ENCODE results near the gene OMG.
"Not testable (repeated sequence)": the region's sequence is repeated elsewhere in the genome, so short reads cannot be mapped to it uniquely, and the experiment has no call there.

OMG gene

DNA sequence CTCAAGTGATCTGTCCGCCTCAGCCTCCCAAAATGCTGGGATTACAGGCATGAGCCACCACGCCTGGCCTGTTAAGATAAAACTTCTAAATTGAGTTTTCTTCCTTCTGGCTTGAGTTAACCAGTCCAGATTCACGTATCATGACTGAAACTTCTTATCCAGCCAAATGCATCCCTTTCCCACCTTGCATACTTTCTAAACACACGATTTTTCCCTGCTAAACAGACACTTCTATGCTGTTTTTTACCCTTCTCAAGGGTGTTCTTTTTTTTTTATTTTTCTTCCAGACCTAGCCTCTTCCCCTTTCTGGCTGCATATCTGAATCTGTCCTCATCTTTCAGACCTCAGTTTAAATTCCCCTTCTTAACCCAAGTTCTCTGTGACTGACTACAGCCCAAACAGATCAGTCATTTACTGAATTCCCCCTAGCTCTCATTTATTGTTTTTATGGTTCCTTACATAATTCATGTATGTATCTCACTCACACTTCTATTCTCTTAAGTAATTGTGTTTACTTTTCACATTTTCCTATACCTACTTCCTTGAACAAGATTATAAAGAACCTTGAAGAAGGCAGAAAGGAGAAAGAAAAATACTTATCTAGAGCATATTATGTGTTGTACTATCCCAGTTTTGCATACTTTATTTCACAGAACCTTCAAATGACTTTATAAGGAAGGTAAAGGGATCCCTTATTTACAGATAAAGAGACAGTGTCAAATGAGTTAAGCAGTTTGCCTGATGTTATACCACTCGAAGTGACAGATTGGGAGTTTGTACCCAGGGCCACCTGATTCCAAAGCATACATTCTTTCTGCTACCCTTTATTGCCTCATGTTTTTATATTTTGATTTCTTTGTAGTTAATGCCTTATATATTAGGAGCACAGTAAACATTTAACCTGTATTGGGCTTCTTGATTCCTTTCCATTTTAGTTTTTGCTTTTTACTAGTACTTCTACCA lies 11.6 kb upstream of the OMG start:
- DNase-seq (ENCODE audit: low read depth, low spot score), result no peak

DNA sequence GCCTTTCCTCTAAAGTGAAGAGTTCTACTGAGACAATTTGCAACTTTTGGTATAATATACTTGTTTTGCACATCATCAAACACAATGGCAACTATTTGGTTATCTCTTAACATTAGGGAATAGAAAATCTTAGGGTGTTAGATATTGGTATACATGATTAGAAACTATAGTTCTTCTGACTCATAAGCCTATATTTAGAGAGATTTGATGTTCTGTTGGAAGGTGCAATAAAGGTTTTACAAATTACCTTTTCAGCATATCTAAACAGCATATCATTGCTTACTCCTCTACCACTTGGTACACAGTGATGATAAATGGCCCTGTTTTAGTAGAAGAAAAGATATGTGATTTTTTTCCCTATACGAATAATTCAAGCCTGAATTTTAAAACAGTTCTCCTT lies 10.6 kb upstream of the OMG start:
- no peak for DNase-seq (ENCODE audit: low read depth, low spot score)

DNA sequence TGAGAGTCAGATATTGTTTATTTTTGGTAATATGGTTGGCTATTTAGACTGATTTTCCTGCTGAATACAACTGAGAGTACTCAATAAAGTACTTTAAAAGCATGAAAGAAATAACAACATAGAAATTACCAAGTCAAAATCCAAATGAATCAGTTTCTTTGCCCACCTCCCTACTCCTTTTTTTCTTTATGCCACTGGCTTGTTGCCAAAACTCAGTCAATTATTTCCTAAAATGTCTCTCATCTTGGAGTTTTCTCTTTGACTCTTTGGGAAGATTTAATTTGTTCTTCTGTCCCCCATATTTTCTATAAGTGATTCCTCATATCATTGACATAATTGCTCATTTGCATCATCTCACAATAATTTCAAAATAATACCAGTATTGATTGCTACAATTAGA lies 2.6 kb upstream of the OMG start:
- no peak for DNase-seq (ENCODE audit: low read depth, low spot score)

DNA sequence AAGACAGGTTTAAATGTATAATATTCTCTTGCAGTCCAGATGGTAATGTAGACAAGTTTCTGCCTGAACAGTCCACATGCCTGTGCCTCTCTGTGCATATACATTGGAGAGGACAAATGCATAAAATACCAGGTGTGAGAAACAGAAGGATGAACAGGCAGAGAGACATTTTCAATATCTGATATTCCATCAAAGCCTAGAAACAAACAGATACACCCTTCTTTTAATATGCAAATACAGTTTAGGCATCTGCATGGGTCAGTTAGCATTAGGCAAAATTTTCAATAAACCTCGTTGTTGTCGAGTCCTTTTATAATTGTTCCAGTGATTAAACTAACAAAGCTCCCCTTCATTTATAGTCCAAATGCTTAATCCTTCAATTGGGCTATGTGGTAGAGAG lies 897 bp downstream of the OMG start:
- DNase-seq (ENCODE audit: low read depth, low spot score), result no peak

DNA sequence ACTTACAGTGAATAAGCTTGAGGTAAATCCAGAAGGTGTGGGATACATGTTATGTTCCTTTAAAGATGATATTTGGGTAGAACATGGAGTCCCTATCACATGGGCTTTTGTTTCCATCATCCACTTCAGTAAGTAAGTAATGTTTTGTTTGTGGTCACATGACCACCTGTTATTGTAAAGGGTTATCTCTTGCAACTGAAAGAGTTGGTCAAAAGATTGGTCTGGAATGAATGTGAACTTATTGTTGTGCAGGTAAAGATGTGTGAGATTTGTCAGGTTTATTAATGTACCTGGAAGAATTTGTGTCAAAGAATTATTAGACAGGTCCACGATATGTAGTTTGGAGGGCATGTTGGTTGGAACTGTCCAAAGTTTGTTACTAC lies 1.6 kb downstream of the OMG start:
- no peak for DNase-seq (ENCODE audit: low read depth, low spot score)

DNA sequence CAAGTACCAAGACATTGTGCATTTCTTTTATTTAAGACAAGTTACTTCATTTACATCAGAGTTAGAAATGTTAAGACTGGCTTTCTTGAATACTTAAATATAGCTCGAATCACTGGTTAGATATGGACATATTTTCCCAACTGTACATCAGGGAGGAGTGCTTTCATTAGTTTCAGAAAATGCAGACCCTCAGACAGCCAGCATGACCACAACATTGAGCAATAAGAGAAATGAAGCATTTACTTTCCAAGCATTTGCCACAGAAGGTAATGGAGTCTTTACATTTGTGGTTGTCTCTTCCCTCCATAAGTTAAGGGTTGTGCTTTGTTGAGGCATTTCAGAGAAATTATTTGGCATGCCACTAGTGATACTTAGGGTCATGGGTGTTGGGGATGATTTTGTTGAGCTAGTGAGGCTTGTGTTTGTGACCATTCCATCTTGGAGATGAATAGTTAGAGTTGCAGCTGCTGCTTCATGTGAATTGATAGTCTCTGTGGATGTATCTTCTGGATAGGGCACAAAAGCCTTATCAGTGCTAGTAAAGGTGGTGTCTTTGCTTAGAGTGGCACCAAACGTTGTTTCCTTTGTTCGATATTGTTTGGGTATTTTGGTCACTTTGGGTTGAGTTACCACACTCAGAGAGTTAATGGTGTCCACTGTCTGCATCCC lies 2.1 kb downstream of the OMG start:
- no peak for DNase-seq (ENCODE audit: low read depth, low spot score)

DNA sequence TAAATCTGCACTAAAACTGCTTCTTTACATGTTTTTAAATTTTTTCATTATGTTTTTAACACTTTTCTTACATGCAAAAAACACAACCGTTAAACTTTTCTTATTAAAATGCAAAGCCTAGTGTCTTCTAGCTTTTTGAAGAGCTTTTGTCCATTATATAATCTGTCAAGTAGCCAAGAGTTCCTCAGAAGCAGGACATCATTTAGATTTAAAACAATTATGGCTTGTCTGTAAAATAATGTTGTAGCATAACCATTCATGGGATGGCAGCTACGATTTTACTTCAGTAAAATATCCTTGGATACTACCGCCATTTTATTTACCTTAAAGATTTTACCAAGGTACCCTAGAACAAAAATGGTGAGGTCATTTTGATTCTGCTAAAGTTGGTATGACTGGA lies 2.8 kb downstream of the OMG start:
- DNase-seq (ENCODE audit: low read depth, low spot score), result no peak

DNA sequence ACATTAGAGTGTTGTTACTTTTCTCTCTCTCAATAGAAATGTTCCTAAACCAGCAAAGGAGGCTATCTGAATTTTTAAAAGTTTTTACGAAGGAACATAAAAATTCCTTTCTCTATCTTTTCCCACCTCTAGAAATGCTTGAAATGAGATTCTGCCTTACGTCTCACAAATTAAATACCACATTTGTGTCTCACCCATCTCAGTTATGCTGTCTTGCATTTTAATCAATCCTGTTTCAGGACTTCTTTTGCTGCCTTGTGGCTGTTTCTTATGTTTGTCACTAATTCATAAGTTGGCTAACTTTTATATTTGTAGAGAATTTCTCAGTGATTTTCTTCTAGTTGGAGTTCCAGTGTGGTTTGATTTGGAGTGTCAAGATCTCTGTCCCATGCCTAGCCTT lies 3.5 kb downstream of the OMG start:
- DNase-seq (ENCODE audit: low read depth, low spot score), result peak; percentile 25

DNA sequence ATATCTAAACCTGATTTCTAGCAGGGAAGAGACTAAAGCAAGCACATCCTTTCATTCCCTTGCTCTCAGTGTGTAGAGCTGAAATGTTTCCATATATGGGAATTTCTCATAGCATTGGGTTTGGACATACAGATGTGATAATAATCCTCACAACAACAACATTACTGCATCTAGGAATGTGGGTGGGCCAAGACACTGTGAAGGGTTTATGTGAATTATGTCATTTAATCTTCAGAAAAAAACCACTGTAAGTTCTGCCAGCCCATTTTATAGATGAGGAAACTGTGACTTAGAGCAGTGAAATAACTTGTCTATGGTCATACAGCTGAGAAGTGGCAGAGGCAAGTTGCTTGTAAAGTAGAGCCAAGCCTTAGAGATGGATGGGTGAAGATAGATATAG lies 5.2 kb downstream of the OMG start:
- no peak for DNase-seq (ENCODE audit: low read depth, low spot score)

DNA sequence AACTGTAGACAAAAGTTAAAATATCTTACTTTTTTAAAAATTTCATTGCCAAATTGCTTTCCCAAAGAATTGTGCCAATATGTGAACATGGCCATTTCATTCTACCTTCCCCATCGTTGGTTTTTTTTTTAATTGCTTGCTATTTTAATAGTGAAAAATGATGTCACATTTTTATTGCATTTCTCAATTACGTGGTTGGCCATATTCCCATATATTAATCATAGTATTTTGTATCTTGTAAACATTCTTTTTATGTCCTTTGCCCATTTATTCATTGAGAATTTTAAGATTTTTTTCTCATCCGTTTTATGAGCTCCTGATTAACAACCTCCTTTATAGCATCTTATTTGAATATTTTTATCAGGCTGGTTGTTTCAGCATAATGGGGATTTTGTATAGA lies 7.2 kb downstream of the OMG start:
- DNase-seq (ENCODE audit: low read depth, low spot score), result no peak

DNA sequence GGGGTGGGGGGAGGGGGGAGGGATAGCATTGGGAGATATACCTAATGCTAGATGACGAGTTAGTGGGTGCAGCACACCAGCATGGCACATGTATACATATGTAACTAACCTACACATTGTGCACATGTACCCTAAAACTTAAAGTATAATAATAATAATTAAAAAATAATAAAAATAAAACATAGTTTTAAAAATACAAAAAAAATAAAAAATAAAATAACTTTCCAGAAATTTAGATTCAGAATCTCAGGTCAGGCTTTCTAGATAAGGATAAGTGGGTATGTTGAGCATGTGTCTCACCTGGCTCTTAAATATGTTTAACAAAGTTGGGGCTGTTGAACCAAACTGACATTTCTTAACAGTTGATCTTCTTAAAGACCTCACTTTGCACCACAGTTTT lies 9.1 kb downstream of the OMG start:
- DNase-seq (ENCODE audit: low read depth, low spot score), result not testable (repeated sequence)

DNA sequence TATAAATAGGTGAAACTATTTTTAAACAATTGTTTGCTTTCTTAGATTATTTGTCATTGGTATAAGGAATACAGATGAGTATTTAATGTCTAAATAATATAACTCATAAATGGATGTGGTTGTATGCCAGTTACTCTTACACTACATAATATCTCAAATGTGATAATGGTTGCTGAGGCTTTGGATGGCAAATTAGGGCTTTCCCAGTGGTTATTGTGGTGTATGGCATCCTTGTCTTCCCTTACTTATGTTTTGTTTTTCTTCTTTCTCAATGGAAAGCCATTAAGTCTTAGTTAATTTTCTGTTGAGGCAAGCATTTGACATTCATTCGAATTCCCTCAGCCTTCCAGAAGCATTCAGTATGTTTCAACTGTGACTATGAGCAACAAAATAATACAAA lies 10.5 kb downstream of the OMG start:
- no peak for DNase-seq (ENCODE audit: low read depth, low spot score)

DNA sequence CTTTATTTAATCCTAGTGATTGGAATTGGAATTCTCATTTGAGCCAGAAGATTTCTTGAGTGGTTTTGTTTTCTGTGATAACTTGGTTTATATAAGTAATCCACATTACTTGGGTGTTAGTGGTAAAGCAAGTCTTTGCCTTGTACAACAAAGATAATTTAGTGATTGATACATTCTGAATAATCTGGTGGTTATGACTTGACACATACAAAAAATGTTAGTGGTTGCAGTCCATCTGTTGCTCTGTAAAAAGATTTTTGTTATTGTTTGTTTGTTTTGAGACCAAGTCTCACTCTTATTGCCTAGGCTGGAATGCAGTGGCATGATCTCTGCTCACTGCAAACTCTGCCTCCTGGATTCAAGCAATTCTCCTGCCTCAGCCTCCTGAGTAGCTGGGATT lies 13.2 kb downstream of the OMG start:
- no peak for DNase-seq (ENCODE audit: low read depth, low spot score)

DNA sequence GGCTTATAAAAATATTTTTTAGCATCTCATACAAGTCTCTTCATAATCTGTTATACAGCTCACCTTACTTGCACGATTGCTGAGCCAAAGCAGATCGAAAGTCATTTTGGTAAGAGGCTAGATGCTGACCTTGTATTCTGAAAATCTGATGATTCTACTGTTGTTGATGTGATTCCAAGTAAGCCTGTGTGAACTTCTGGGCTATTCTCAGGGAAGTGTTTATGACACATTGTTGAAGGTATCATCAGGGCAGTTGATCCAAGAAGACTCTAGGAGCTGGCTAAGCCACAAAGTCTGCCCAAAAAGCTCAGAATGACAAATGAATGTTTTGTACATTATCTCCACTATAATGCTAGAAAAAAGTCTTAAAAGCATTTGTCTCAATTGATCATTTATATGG lies 16.0 kb downstream of the OMG start:
- no peak for DNase-seq (ENCODE audit: low read depth, low spot score)

DNA sequence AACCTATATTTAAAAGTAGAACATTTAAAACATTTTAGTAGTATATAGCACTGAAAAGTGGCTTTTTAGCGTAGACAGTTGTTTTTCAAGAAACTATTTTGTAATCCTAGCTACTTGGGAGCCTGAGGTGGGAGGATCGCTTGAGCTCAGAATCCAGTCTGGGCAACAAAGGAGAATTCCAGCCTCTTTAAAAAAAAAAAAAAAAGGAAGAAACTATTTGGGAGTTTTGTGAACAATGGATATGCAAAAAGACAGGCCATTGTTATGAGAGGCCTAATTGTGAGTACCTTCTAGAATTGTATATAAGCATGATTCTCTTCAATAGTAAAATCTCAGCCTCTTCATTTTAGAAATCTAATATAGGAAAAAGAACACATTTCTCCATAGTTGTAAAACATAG lies 17.6 kb downstream of the OMG start:
- DNase-seq (ENCODE audit: low read depth, low spot score), result no peak

DNA sequence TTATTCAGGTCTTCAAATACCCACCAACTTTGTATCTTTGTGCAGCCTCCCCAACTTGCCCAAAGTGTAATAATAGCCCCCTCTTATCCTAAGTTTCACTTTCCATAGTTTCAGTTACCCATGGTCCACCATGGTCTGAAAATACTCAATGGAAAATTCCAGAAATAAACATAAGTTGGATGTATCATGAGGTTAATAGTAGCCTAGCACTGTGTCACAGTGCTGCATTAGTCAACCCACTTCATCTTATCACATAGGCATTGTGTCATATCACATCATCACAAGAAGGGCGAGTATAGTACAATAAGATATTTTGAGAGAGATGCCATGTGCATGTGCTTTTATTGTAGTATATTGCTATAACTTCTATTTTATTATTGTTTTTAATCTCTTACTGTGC lies 21.9 kb downstream of the OMG start:
- no peak for DNase-seq (ENCODE audit: low read depth, low spot score)

DNA sequence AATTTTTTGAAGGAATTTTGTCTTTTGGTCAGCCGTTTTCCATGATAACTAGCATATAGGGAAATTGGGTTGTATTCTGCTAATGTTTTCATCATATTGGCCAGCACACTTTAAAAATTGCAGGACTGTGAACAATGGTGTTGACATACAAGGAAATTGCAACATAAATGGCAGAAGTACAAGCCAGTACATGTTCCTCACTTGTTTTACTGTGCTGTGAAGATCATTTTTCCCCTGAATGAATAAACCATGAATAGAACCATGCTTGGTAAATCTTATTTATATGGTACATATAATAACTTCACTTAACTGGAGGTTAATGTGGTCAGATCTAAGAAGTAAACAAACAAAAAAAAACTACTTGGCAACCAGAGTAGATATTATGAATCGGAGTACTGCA lies 22.8 kb downstream of the OMG start:
- DNase-seq (ENCODE audit: low read depth, low spot score), result peak; percentile 11

DNA sequence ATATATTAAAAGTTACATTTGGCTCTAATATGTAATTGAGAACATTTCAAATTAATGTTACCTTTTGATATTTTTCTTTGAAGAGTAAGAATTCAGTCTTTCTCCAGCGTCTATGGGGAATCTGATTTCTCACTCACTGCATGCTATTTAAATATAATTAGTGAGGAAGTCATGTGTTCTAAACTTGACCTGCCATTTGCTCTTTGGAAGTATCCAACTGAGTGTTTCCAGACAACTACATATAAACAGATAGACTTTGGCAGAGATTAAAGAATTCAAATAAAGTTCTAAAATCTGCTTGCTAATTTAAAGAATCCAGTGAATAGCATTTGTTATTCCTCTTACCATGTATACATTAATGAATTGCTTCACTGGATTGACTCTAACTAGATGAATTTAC lies 23.5 kb downstream of the OMG start:
- DNase-seq (ENCODE audit: low read depth, low spot score), result no peak

DNA sequence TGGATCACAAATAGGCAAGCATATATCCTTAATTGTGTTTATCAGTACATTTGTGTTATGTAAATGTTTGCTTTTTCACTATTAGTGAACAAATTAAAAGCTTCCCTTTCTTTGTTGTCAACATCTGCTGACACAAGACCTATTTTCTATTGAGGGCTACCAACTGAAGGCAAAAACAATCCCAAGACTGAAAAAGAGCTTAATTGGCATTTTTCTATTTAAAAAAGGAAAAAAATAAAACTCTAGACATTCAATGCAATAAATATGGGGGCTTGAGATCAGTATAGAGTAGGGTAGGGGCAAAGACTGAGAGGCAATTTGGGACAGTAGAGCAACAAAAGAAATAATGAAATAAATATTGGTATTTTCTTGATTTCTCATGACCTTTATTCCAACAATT lies 24.2 kb downstream of the OMG start:
- no peak for DNase-seq (ENCODE audit: low read depth, low spot score)

DNA sequence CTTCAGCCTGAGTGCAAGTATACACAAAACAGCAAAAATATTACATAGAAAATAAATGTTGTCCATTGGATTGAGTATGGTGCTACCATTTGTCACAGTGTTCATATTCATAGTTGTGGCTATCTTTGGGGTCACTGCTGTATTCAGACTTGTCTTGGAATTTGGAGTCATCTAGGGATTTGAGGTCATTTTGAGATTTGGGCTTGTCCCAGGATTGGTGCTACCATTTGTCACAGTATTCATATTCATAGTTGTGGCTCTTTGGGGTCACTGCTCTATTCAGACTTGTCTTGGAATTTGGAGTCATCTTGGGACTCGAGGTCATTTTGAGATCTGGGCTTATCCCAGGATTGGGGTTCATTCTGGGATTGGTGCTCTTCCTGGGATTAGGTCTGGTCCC lies 24.8 kb downstream of the OMG start:
- DNase-seq (ENCODE audit: low read depth, low spot score), result no peak

DNA sequence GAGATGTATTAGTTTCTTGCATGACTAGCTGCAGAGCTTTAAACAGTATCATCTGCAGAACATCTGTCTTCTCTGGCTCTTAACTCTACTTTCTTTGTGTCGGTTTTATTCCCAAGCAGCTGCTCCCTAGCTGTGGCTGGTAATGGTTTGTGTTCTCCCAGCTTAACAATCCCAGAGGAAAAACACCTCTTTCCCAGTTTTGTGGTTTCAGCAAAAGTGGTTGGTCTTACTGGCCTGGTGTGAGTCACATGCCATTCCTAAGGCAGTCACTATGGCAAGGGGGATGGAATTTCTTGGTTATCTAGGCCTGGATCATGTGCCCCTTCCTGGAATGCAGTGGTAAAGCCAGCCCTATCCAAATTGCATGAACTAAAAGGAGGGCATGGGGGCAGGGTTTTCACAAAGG lies 27.5 kb downstream of the OMG start:
- peak; percentile 97 for DNase-seq (ENCODE audit: low read depth, low spot score)

DNA sequence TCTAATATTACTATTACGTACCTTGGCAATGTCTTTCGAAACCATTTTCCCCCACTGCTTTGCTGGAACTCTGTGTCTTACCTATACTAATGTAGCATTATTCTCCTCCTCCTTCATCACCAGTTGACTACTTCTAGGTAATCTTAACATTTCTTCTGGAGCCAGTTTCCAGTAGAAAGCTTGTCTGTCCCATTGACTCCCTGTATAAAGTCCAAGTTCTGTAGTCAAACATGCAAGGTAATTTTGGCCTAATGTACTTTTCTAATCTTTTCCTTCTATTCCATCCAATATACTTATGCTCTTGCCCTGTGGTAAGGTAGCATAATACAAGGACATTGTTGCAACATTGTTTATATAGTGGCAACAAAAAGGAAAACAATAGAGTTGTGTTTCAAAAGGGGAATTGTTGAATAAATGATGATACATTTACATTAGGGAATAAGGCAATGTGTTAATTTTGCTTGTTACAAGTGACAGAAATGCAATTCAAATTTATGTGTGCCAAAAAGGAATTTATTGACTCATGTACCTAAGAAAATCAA lies 27.9 kb downstream of the OMG start:
- no peak for DNase-seq (ENCODE audit: low read depth, low spot score)

DNA sequence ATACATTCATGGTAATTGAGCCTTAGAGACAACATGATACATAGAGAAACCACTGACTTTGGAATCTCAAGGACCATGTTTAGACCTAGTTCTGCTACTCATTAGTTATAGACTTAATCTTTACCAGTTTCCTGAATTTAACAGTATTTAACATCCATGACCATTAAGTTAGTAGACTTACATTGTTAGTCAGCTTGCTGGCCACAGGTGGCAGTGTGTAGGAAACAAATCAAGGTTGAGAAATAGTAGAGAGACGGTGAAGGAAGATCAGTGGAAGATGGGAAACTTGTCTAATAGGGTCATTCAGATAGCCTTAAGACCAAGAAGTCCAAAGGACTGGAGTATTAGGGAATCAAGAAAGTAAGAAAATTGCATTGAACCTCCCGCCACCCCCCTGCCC lies 31.0 kb downstream of the OMG start:
- no peak for DNase-seq (ENCODE audit: low read depth, low spot score)

All from astrocyte of the hippocampus (primary cell).